Measurements from ENCODE around the gene GMNN. TPM values are rescaled to one million over a fixed set of nuclear protein-coding genes. Genes with fewer than 3 reads are reported as not detected.

GMNN gene
- total and polyA plus RNA-seq, 2 donors (not counting 1 experiment from before 2014, with no cell fraction given) = 3.8 to 7.3 TPM

DNA sequence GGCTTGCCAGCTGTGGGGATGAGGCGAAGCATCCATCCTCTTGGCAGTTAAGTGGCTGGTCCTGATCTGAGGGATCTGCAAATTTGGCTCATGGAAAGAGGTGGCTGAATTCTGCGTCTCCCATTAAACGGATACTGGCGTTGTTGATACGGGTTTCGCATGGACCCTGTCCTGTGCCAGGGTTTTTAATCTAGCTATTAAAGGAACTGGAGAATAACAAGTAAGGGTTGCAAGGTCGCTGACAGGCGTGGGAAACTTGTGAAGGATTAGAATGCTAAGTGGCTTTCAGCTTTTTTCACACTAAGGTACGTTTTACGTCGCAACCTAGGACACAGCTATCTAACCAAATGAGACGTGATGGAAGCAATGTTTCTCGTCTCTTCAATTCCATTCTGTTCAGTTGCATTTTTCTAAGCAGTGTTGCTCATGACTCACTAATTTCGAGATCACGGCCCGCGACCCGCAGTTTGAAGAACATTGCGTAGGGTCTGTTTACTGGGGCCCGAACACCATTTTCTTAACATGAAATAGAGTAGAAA lies 852 bp downstream of the GMNN start:
- peak overlapping the region; percentile 99 for H3K4me3 Mint-ChIP-seq
- ATAC-seq (ENCODE audit: low read depth) (no peak), DNase-seq (no peak)
- H3K4me3 ChIP-seq (ENCODE audit: control extremely low read depth in 1 of 5, extremely low read depth in 1 of 5, insufficient read depth in 1 of 5, low read depth in 2 of 5, low read length in 4 of 5) = peak overlapping the region; percentile 93 to 100 (median 95)
- intact Hi-C loops (cut with micrococcal nuclease) = loop anchor here (1.0 to 5.0 kb wide), 2 partner anchors 253 to 280 kb away; no protein-coding TSS in a partner anchor
- H3K9ac ChIP-seq (ENCODE audit: low read length) = peak overlapping the region; percentile 92
- H2AFZ ChIP-seq (ENCODE audit: insufficient read depth, low read depth, low read length, poor library complexity, severe bottlenecking) = peak overlapping the region; percentile 96
- H3K27ac ChIP-seq (ENCODE audit: low read length in 2 of 2) = peak overlapping the region; percentile 39 to 85
- H4K20me1 ChIP-seq (ENCODE audit: control insufficient read depth, insufficient read depth, low read length, poor library complexity, severe bottlenecking) = no peaks in the 10 kb centered on the region
- no peaks in the 10 kb centered on the region for H3K27me3 Mint-ChIP-seq
- POLR2A ChIA-PET = interaction anchor here (0.6 to 1.0 kb wide), 2 partner anchors 46 to 54 kb away, joined by 5 to 6 read pairs; no protein-coding TSS in a partner anchor
- H3K4me2 ChIP-seq (replicated peaks; ENCODE audit: low read depth, low read length, poor library complexity, severe bottlenecking) = peak overlapping the region; percentile 81
- H3K36me3 ChIP-seq (replicated peaks in 1 of 2; ENCODE audit: control extremely low read depth in 1 of 2, control insufficient read depth in 1 of 2, extremely low read depth in 1 of 2, insufficient read depth in 2 of 2, low read length in 1 of 2) = no peaks in the 10 kb centered on the region
- no peaks in the 10 kb centered on the region for H3K27me3 ChIP-seq (replicated peaks in 1 of 4; ENCODE audit: control extremely low read depth in 1 of 4, control insufficient read depth in 3 of 4, insufficient read depth in 4 of 4, low read length in 3 of 4)
- peak overlapping the region; percentile 97 for H3K27ac Mint-ChIP-seq
- CTCF ChIA-PET = interaction anchor here (0.6 to 1.3 kb wide), 5 partner anchors 10 to 295 kb away, joined by 3 to 5 read pairs (median 3); no protein-coding TSS in a partner anchor
- TF ChIP-seq EZH2 (IDR thresholded peaks at IDR 0.05; ENCODE audit: borderline replicate concordance, insufficient read depth, low read depth, low read length, poor library complexity, severe bottlenecking) = no peak
- TF ChIP-seq, protein P1, sequence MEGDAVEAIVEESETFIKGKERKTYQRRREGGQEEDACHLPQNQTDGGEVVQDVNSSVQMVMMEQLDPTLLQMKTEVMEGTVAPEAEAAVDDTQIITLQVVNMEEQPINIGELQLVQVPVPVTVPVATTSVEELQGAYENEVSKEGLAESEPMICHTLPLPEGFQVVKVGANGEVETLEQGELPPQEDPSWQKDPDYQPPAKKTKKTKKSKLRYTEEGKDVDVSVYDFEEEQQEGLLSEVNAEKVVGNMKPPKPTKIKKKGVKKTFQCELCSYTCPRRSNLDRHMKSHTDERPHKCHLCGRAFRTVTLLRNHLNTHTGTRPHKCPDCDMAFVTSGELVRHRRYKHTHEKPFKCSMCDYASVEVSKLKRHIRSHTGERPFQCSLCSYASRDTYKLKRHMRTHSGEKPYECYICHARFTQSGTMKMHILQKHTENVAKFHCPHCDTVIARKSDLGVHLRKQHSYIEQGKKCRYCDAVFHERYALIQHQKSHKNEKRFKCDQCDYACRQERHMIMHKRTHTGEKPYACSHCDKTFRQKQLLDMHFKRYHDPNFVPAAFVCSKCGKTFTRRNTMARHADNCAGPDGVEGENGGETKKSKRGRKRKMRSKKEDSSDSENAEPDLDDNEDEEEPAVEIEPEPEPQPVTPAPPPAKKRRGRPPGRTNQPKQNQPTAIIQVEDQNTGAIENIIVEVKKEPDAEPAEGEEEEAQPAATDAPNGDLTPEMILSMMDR (IDR thresholded peaks at IDR 0.05) = no peak
- H3K9me3 ChIP-seq (ENCODE audit: control extremely low read depth in 1 of 3, control insufficient read depth in 2 of 3, insufficient read depth in 1 of 3, low read length in 2 of 3) = no peaks in the 10 kb centered on the region
- 12% methylated on average over 11 of the region's 20 CpGs for WGBS (ENCODE audit: insufficient coverage)
- H3K9me3 Mint-ChIP-seq (ENCODE audit: insufficient read depth) = no peaks in the 10 kb centered on the region
- peaks cover 43% of the 10 kb centered on the region for H3K79me2 ChIP-seq (ENCODE audit: control insufficient read depth, insufficient read depth, low read length)
- peaks cover 14 to 21% of the 10 kb centered on the region in 2 donors for H3K4me1 ChIP-seq (ENCODE audit: control insufficient read depth in 2 of 2, insufficient read depth in 2 of 2, low read length in 2 of 2)
- peaks cover 30% of the 10 kb centered on the region for H3K4me1 Mint-ChIP-seq

DNA sequence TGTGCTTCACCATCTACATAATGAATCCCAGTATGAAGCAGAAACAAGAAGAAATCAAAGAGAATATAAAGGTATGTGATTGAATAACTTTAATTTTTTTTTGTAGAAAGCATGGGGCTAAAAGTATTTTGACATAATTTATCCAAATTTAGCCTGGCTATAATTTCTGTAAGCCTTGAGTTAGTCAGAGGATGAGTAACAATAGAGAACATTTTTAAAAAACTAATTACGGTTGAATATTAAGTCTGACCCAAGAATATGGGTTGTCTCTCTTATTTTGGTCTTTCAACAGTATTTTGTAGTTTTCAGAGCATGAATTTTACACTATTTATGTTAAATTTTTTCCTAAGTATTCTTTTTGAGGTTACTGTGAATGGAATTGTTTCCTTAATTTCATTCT lies 2.5 kb downstream of the GMNN start:
- Mint-ChIP-seq H3K27ac (no peak overlapping the region), H3K4me1 (peaks cover 30% of the 10 kb centered on the region), H3K4me3 (no peak overlapping the region), H3K9me3 (ENCODE audit: insufficient read depth) (no peaks in the 10 kb centered on the region), H3K27me3 (no peaks in the 10 kb centered on the region)
- Histone ChIP-seq H3K4me3 (ENCODE audit: control extremely low read depth in 1 of 5, extremely low read depth in 1 of 5, insufficient read depth in 1 of 5, low read depth in 2 of 5, low read length in 4 of 5) (no peak overlapping the region), H3K4me1 (ENCODE audit: control insufficient read depth in 2 of 2, insufficient read depth in 2 of 2, low read length in 2 of 2) (peaks cover 14 to 21% of the 10 kb centered on the region in 2 donors), H4K20me1 (ENCODE audit: control insufficient read depth, insufficient read depth, low read length, poor library complexity, severe bottlenecking) (no peaks in the 10 kb centered on the region), H2AFZ (ENCODE audit: insufficient read depth, low read depth, low read length, poor library complexity, severe bottlenecking) (no peak overlapping the region), H3K79me2 (ENCODE audit: control insufficient read depth, insufficient read depth, low read length) (peaks cover 43% of the 10 kb centered on the region), H3K9me3 (ENCODE audit: control extremely low read depth in 1 of 3, control insufficient read depth in 2 of 3, insufficient read depth in 1 of 3, low read length in 2 of 3) (no peaks in the 10 kb centered on the region), H3K27me3 (replicated peaks in 1 of 4; ENCODE audit: control extremely low read depth in 1 of 4, control insufficient read depth in 3 of 4, insufficient read depth in 4 of 4, low read length in 3 of 4) (no peaks in the 10 kb centered on the region), H3K4me2 (replicated peaks; ENCODE audit: low read depth, low read length, poor library complexity, severe bottlenecking) (no peak overlapping the region), H3K27ac (ENCODE audit: low read length in 2 of 2) (no peak overlapping the region), H3K9ac (ENCODE audit: low read length) (no peak overlapping the region), H3K36me3 (replicated peaks in 1 of 2; ENCODE audit: control extremely low read depth in 1 of 2, control insufficient read depth in 1 of 2, extremely low read depth in 1 of 2, insufficient read depth in 2 of 2, low read length in 1 of 2) (peaks cover 0 to 11% of the 10 kb centered on the region in 2 experiments)
- intact Hi-C loops (cut with micrococcal nuclease) = loop anchor here (5.0 kb wide), 1 partner anchor 255 kb away; no protein-coding TSS in a partner anchor
- TF ChIP-seq, protein P1 (IDR thresholded peaks at IDR 0.05) = no peak
- TF ChIP-seq EZH2 (IDR thresholded peaks at IDR 0.05; ENCODE audit: borderline replicate concordance, insufficient read depth, low read depth, low read length, poor library complexity, severe bottlenecking) = no peak
- ATAC-seq (ENCODE audit: low read depth) (no peak), DNase-seq (no peak)
- ChIA-PET POLR2A (interaction anchor here (1.0 kb wide), 1 partner anchor 9 kb away, joined by 4 read pairs; no protein-coding TSS in a partner anchor), CTCF (no interaction called here)
- WGBS (ENCODE audit: insufficient coverage) = no CpG with 5 or more reads among the region's 1 CpG
